Activated CD4-positive, alpha-beta T cell treated with anti-CD3 and anti-CD28 coated beads, Interleukin-2, amount 50 U/mL, for 16 hours (primary cell): ENCODE results near the gene CCT6A.
"Not testable (repeated sequence)": the region's sequence is repeated elsewhere in the genome, so short reads cannot be mapped to it uniquely, and the experiment has no call there.

ENCODE experiments used
- DNase-seq: peaks from one replicate; pipeline ENCODE4 v3.0.0-alpha.2; 2020

CCT6A gene

GRCh38 chr7:56051339-56052191 lies at the start of gene CCT6A, which contains the start of gene PSPH:
Gene CCT6A, plus strand, starts transcription at chr7:56051765. Its CDS starts 84 bp downstream, at chr7:56051849.
Gene PSPH, minus strand, starts transcription at chr7:56051444. Its CDS starts 30,232 bp downstream, at chr7:56021212.
- peak; percentile 97 for DNase-seq

- DNase-seq, result no peak
These were observed 47.8 kb upstream of the CCT6A start for GRCh38 chr7:56003749-56004148.

GRCh38 chr7:56007167-56007652 lies 44.4 kb upstream of the CCT6A start:
- no peak for DNase-seq

- no peak for DNase-seq
These were observed 43.7 kb upstream of the CCT6A start for GRCh38 chr7:56007891-56008290.

GRCh38 chr7:56009695-56010094 lies 41.9 kb upstream of the CCT6A start:
- no peak for DNase-seq

GRCh38 chr7:56017015-56017414 lies 34.5 kb upstream of the CCT6A start:
- not testable (repeated sequence) for DNase-seq

- DNase-seq, result no peak
These were observed 32.1 kb upstream of the CCT6A start for GRCh38 chr7:56019501-56019900.

- no peak for DNase-seq
These were observed 28.1 kb upstream of the CCT6A start for GRCh38 chr7:56023500-56023899.

- no peak for DNase-seq
These were observed 25.0 kb upstream of the CCT6A start for GRCh38 chr7:56026538-56026937.

GRCh38 chr7:56028942-56029630 lies 22.5 kb upstream of the CCT6A start:
- DNase-seq, result no peak

- DNase-seq, result no peak
These were observed 21.2 kb upstream of the CCT6A start for GRCh38 chr7:56030340-56030739.

GRCh38 chr7:56031556-56031955 lies 20.0 kb upstream of the CCT6A start:
- not testable (repeated sequence) for DNase-seq

- DNase-seq, result not testable (repeated sequence)
These were observed 19.0 kb upstream of the CCT6A start for GRCh38 chr7:56032578-56032977.

- peak; percentile 85 for DNase-seq
These were observed 17.7 kb upstream of the CCT6A start for GRCh38 chr7:56033671-56034432.

GRCh38 chr7:56040730-56041129 lies 10.8 kb upstream of the CCT6A start:
- DNase-seq, result no peak

- DNase-seq, result not testable (repeated sequence)
These were observed 5.8 kb upstream of the CCT6A start for GRCh38 chr7:56045758-56046157.

- DNase-seq, result no peak
These were observed 4.7 kb upstream of the CCT6A start for GRCh38 chr7:56046721-56047445.

- DNase-seq, result not testable (repeated sequence)
These were observed 4.0 kb upstream of the CCT6A start for GRCh38 chr7:56047446-56048116.

GRCh38 chr7:56048245-56048644 lies 3.3 kb upstream of the CCT6A start:
- DNase-seq, result no peak

- not testable (repeated sequence) for DNase-seq
These were observed 2.8 kb upstream of the CCT6A start for GRCh38 chr7:56048763-56049162.

- DNase-seq, result no peak
These were observed 569 bp upstream of the CCT6A start for GRCh38 chr7:56051053-56051338.

- DNase-seq, result no peak
These were observed 1.8 kb downstream of the CCT6A start for GRCh38 chr7:56053379-56053778.
